OCI-M2 (cell line): ENCODE data around the gene ARIH1.
"Not testable (repeated sequence)": the region's sequence is repeated elsewhere in the genome, so short reads cannot be mapped to it uniquely, and the experiment has no call there.

ENCODE experiments used
- DNase-seq: peaks from one replicate; lab custom pipeline; 2025; ENCODE audit not compliant: unreplicated experiment; lab: John Stamatoyannopoulos, UW

Gene ARIH1, protein sequence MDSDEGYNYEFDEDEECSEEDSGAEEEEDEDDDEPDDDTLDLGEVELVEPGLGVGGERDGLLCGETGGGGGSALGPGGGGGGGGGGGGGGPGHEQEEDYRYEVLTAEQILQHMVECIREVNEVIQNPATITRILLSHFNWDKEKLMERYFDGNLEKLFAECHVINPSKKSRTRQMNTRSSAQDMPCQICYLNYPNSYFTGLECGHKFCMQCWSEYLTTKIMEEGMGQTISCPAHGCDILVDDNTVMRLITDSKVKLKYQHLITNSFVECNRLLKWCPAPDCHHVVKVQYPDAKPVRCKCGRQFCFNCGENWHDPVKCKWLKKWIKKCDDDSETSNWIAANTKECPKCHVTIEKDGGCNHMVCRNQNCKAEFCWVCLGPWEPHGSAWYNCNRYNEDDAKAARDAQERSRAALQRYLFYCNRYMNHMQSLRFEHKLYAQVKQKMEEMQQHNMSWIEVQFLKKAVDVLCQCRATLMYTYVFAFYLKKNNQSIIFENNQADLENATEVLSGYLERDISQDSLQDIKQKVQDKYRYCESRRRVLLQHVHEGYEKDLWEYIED

DNA sequence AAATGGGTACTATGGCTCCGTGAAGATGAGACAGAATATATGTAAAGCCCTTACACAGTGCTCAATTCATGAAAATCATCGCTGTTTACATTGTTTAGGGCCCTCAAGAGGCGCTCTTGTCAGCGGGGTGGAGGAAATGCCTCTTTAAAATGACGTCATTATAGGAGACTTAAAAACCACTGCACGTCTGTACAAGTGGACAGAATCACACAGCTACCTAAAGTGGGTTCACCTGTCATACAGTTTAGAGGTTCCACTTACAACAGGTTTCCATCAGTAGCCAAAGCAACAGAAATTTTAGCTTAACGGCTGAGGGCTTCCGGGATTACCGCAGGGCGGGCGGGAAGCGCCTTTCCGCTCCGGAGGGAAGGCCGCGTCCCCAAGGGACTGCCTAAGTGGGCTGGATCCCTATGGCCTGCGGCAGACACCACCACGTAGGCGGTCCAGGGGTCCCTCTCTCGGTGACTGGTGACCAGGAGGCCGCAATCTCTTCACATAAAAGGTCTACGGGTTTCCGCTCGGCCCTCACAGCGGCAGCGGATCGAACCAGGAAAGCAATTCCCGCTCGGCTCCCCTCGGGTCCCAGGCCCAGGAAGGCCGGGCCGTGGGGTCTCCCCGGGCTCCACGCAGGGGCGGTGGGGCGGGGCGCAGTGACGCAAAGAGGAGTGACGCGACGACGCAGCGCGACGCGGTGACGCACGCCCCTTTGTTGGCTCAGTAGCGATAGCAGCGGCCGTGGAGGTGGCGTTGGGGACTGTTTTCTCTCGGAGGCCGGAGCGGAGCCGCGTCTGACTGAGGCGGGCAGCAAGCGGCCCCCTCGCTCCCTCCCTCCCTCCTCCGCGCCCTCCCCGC is at the start of gene ARIH1:
ARIH1 (plus strand) TSS at position 717 of the 852 bp plus-strand sequence. CDS start 310 bp downstream, outside the sequence.
- DNase-seq, result peak; percentile 63

DNA sequence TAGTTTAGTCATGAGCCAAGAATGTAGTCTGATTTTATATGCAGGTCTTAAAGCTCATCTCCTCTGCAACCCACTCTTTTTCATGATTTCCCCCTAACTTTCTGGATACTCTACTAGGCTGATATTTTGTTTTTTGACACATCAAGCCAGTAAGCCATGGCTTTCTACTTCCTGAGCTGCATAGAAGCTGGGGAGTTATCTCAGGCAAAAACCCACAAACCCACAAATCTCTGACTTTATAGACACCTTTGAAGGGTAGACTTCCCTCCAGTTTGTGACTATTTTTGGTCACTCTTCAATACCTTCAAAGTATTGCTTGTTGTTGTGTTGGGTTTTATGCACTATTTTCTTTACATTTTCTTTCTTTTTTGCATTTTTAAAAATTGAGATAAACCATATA is 47.4 kb upstream of the ARIH1 start:
- no peak for DNase-seq

DNA sequence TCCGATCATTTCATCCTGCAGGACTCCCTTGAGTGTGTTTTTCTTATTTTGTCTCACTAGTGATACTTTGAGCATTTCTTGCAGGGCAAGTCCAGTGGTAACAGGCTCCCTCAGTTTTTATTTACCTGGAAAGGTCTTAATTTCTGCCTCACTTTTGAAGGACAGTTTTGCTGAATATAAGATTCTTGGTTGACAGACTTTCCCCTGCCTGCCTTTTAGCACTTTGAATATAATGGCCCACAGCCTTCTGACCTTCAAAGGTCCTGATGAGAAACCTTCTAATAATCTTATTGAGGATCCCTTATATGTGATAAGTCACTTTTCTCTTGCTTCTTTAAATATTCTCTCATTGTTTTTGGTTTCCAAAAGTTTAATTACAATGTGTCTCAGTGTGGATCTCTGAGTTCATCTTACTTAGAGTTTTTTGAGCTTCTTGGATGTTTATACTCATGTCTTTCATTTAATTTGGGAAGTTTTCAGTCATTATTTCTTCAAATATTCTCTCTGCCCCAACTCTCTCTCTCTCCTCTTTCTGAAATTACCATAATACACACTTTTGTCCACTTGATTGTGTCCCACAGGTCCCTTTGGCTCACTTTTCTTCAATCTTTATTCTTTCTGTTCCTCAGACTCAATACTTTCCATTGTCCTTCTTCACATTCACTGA is 36.3 kb upstream of the ARIH1 start:
- DNase-seq, result no peak

DNA sequence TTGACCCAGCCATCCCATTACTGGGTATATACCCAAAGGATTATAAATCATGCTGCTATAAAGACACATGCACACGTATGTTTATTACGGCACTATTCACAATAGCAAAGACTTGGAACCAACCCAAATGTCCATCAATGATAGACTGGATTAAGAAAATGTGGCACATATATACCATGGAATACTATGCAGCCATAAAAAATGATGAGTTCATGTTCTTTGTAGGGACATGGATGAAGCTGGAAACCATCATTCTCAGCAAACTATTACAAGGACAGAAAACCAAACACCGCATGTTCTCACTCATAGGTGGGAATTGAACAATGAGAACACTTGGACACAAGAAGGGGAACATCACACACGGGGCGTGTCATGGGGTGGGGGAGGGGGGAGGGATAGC is 31.3 kb upstream of the ARIH1 start:
- not testable (repeated sequence) for DNase-seq

DNA sequence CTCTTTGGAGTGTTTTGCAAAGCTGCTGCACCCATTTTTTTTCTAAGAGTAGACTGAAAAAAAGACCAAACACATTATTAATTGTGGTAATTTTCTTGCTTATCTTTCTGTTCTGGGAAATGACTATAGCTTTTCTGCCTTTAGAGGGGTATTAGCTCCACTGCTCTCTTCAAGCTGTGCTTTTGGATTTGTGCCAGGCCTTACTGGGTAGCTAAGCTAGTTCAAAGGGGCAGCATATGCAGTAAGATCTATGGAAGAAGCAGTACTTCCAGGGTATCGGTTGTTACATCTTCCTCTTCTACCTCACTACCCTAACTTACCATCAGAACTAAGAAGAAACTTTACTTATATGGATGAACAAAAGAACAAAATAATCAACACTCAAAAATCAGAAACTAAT is 28.7 kb upstream of the ARIH1 start:
- no peak for DNase-seq

DNA sequence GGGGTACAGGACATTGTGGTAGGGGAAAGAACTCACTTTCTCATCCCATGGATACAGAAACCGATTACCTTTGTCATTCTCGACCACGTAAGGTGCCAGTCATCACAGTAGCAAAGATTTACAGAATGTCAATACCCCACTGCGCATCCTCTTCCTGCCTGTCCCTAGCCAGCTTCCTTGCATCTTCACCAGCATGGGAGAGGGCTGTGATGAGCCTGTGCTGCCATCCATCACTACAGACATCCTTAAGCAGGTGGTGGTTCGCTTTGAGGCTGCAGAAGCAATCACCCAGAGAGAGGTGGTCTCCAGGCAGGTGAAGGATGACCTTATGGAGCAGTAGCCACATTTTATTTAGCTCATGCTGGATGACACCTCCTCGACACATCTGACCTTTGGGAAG is 23.3 kb upstream of the ARIH1 start:
- DNase-seq, result no peak

DNA sequence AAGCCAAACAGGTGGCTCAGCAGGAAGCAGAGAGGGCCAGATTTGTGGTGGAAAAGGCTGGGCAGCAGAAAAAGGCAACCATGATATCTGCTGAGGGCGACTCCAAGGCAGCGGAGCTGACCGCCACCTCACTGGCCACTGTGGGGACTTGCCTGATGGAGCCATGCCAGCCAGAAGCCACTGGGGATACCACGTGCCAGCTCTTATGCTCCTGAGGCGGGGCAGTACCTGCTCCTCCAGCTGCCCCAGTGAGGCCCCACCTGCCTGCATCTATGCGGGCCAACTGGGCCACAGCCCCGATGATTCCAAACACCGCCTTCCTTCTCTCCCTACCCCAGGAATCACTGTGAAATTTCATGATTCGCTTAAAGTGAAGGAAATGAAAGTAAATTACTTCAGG is 22.9 kb upstream of the ARIH1 start:
- no peak for DNase-seq

DNA sequence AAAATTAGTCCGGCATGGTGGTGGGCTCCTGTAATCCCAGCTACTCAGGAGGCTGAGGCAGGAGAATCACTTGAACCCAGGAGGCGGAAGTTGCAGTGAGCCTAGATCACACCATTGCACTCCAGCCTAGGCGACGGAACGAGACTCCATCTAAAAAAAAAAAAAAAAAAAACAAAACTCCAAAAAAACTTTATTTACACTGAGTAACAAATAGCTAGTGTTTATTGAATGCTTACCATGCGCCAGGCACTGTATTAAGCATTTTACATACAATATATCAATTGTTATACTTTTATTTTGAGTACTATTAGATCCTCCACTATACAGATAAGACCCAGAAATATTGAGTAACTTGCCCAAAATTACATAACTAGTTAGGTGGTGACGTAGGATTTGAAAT is 17.4 kb upstream of the ARIH1 start:
- no peak for DNase-seq

DNA sequence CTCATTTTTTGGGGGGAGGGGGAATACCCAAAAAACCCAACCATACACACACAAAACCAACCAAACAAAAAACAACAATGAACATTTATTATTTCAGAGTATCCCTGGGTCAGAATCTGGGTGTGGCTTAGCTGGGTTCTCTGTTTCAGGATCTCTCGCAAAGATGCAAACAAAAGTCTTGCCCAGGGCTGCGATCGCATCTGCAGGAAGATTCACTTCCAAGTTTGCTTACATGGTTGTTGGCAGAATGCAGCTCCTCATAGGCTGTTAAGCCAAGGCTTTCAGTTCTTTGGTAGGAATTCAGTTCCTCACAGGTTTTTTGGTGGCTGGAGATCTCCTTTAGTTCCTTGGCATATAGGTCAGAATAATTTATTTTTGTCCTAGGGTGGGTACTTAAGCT is 13.7 kb upstream of the ARIH1 start:
- DNase-seq, result no peak

DNA sequence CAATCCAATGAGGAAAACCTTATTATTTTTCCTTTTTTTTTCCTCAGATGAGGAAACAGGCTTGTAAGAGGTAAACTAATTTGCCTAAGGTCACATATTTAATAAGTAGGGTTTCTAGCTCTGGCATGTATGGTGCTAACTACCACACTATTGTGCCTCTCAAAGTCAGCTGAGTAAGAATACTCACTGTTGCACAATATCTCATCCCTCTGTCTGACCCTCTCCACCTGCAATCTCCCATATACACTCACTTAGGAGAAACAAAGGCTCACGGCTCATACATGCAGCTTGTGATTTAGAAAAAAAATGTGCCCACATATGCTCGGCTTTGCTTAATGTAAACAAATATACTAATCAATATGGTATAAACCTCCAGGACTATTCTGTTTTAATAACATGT is 10.4 kb upstream of the ARIH1 start:
- DNase-seq, result no peak

DNA sequence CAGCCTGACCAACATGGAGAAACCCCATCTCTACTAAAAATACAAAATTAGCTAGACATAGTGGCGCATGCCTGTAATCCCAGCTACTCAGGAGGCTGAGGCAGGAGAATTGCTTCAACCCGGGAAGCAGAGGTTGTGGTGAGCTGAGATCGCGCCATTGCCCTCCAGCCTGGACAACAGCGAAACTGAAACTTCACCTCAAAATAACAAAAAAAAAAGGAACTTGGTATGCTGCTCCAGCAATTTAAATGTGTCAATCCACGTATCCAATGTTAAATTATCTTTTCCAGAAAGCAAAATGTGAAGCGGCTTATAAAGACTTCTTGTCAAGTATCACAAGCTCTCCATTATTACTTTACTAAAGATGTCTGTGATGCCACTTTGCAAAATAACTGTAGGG is 9.9 kb upstream of the ARIH1 start:
- DNase-seq, result no peak

DNA sequence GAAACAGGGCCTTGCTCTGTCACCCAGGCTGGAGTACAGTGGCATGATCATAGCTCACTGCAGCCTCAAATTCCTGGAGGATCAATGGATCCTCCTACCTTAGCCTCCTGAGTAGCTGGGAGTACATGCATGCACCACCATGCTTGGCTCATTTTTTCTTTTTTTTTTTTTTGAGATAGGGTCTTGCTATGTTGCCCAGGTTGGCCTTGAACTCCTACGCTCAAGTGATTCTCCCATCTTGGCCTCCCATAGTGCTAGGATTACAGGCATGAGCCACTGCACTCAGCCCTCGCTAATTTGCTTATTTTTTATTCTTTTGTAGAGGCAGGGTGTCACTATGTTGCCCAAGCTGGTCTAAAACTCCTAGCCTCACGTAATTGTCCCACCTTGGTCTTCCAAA is 6.0 kb upstream of the ARIH1 start:
- no peak for DNase-seq

DNA sequence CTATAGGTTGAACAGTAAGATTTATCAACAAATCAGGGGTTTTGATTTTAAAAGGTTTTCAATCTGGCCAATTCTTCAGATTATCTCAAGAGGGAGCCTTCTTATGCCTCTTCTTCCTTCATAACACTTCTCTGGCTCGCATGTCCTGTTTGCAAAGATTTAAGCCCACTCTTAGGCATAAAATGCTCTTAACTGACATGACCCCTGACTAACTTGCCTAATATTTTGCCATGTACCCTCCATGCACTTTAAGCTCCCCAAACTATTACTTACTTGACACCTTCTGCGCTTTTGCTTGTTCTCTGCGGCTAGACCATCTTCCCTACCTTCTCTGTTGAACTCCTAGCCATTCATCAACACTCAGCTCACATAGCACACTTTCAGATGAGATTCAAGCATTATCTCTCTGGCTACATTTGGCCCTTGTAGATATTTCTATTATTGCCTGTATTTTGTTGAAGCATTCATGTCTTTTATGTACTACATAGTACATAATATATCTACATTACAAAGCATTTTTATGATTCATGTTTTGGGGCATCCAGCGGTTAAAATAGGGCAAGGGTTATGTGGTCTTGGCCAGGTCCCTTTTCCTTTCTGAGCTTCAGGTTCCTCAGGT is 1.0 kb upstream of the ARIH1 start:
- DNase-seq, result no peak

DNA sequence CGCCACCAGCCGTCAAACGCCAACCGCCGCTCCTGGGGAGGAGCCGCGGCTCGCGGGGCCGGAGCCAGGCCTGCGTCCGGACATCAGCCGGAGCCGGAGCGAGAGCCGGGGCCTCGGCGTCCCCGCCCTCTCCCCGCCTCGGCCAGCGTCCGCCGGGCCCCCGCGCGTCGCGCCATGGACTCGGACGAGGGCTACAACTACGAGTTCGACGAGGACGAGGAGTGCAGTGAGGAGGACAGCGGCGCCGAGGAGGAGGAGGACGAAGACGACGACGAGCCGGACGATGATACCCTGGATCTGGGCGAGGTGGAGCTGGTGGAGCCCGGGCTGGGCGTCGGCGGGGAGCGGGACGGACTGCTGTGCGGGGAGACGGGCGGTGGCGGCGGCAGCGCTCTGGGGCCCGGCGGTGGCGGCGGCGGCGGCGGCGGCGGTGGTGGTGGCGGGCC is 359 bp downstream of the ARIH1 start:
- DNase-seq, result no peak

DNA sequence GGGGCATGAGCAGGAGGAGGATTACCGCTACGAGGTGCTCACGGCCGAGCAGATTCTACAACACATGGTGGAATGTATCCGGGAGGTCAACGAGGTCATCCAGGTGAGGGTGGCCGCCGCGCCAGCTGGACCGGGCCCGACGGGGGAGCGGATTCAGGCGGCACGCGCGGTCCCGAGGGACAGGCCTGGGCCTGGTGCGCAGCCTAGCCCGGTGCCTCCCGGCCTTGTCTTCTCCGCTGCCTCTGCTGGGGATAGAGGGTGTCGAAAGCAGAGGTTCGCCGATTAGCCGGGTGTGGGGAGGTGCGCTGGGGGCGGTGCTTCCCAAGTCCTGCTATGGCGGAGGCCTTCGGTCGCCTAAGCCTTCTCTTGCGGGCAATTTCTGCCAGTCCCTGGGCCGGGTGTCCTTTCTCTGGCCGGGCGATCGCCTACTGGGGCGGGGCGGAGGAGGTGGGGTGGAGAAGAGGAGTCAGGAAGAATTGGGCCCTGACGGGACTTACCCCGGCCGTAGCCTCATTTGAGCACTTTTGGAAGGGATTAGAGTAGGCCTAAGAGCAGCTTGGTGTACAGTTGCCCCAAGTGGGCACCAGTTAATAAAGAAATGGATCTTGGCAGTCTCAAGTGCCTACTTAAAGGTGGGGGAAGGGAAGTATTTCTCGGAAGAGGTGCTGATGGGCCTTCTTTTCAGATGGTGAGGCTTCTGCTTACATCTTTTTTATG is 940 bp downstream of the ARIH1 start:
- DNase-seq, result no peak

DNA sequence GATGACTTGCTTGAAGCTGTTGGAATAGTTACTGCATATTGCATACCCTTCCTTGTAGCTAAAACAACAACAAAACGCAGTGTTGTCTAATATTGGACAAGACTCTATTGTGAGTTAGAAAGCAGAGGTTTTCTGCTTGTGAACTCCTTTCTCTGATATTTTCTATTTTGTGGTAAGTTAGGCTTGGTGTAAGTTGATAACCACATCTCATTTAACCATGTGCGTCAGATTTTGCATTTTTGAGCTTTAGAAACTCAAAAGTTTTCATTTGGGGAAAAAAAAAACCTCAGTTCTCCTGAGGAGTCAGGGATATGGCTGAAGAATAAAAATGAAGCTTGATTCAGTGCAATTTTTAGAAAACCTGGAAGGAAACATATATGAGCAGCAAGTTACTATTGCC is 1.5 kb downstream of the ARIH1 start:
- DNase-seq, result no peak

DNA sequence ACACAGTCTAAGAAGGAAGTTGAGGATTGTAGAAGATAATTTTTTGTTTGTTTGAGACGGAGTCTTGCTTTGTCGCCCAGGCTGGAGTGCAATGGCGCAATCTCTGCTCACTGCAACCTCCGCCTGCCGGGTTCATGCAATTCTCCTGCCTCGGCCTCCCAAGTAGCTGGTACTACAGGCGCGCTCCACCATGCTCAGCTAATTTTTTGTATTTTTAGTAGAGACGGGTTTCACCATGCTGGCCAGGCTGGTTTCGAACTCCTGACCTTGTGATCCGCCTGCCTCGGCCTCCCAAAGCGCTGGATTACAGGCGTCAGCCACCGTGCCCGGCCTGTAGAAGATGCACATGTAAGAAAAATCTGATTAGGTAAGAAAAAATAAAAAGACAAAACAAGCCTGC is 2.2 kb downstream of the ARIH1 start:
- DNase-seq, result not testable (repeated sequence)

DNA sequence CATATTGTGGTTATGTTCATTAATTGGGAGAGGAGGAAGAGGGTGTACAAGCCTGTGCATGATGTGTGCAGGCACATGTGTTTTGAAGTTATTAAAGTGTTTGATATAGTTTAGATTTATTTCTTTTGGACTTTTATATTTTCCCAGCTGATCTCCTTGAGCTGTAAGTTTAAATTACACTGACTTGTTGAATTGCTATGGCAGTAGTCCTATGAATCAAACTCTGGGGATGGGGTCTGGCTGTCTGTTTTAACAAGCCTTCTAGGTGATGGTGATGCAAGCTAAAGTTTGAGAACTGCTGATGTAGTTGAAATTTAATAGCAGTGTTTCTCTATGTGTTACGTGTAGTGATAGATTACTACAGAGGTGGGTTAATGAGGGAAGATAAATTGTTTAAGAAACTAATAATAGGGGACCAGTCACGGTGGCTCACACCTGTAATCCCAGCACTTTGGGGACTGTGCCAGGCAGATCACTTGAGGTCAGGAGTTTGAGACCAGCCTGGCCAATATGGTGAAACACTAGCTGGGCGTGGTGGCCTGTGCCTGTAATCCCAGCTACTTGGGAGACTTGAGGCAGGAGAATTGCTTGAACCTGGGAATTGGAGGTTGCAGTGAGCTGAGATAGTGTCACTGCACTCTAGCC is 7.0 kb downstream of the ARIH1 start:
- DNase-seq, result no peak

DNA sequence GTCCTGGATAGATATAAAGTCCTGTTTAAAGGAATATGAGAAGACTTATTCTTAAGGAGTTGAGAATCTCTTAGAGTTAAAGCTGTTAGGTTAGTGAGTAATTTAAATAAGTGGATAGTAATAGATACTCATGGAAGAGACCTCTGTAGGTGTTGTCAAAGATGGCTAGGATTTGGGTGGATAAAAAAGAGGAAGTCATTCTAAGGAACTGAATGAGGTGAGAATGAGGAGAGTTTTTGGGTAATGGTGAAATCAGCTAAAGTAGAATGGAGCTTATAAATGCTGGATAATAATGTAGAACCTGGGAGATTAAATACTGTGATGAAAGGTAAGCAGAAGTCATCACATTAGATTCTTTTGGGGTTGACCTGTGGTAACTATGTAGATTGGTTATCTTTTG is 8.1 kb downstream of the ARIH1 start:
- DNase-seq, result no peak

DNA sequence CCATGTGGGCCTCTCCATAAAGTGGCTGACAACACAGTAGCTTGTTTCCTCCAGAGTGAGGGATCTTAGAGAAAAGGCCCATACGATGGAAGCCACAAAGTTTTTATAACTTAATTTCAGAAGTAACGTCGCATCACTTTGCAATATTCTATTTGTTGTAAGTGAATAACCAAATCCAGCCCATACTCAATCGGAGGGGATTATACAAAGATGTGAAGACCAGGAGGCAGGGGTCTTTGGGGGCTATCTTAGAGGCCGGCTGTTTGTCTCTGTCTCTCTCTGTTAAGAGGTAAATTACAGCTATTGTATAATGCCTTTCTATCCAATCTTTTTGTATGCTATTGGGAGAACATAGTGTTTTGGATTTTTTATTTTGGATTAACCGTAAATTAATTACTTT is 9.1 kb downstream of the ARIH1 start:
- DNase-seq, result no peak
